Small intestine (tissue), 7 donors: Measurements from ENCODE around the gene ZNF609. TPM values are rescaled to one million over a fixed set of nuclear protein-coding genes. Genes with fewer than 3 reads are reported as not detected.

Source experiments
- DNase-seq, 2 donors: peaks; one replicate each; pipeline versions ENCODE4 v3.0.0 to v3.0.0-alpha.2; 2013
- FAIRE-seq: peaks from 2 replicates; lab custom pipeline; 2012; peaks lifted over from hg19 to GRCh38; lab: Jason Lieb, UNC
- H3K27ac ChIP-seq, 3 donors: one replicate each; pipeline ENCODE4 v1.5.1; 2013; ENCODE audit warnings: low read length in 2 of 3, mild to moderate bottlenecking in 2 of 3, control low read depth in 1 of 3, inconsistent platforms in 1 of 3, low read depth in 1 of 3, moderate library complexity in 1 of 3
- H3K27me3 ChIP-seq, 3 donors: one replicate each; pipeline ENCODE4 v1.6.1; 2013; ENCODE audit warnings: low read length in 3 of 3, inconsistent platforms in 1 of 3; ENCODE audit not compliant: control insufficient read depth in 3 of 3, insufficient read depth in 3 of 3
- H3K36me3 ChIP-seq, 3 donors: one replicate each; pipeline ENCODE4 v1.6.1; 2013; ENCODE audit warnings: low read length in 3 of 3, inconsistent platforms in 1 of 3, low read depth in 1 of 3, mild to moderate bottlenecking in 1 of 3, moderate library complexity in 1 of 3; ENCODE audit not compliant: control insufficient read depth in 3 of 3, insufficient read depth in 2 of 3
- H3K4me1 ChIP-seq, 3 donors: one replicate each; pipeline ENCODE4 v1.6.1; 2013; ENCODE audit warnings: low read length in 2 of 3, inconsistent platforms in 1 of 3, low read depth in 1 of 3, mild to moderate bottlenecking in 1 of 3, moderate library complexity in 1 of 3; ENCODE audit not compliant: control insufficient read depth in 3 of 3, insufficient read depth in 2 of 3
- H3K4me3 ChIP-seq, 3 donors: one replicate each; pipeline ENCODE4 v1.5.1; 2013; ENCODE audit warnings: low read length in 3 of 3, control low read depth in 1 of 3, inconsistent platforms in 1 of 3, low read depth in 1 of 3, mild to moderate bottlenecking in 1 of 3, moderate library complexity in 1 of 3
- H3K9me3 ChIP-seq, 2 donors: one replicate each; pipeline ENCODE4 v1.6.1; 2013; ENCODE audit warnings: low read depth in 1 of 2, low read length in 1 of 2; ENCODE audit not compliant: control insufficient read depth in 2 of 2, insufficient read depth in 1 of 2
- WGBS, 3 donors: extraction: QIAGEN DNeasy Blood & Tissue Kit; methylation state at CpG; one replicate each; pipeline ENCODE4 v1.1.7; 2013; 5-methylcytosine and 5-hydroxymethylcytosine counted together
- polyA plus RNA-seq, 4 donors: library from polyadenylated mRNA; stranded (reverse) in 3 of 4; unstranded in 1 of 4; fragments of 200-250 nt in 3 of 4; fragments of 120-200 nt in 1 of 4; gene quantifications; one replicate each; pipeline versions ENCODE4 v1.2.1 to v1.2.3, GENCODE V29; 2013
- donor health status: healthy with polysubstance abuse.
- donor health status: control.
- donor health status: control.
- donor health status: Bipolar disorder and iron deficiency.
- donor health status: healthy.

The ZNF609 gene
- polyA plus RNA-seq, 4 donors, result 6.8 to 22.5 (median 8.4) TPM

DNA sequence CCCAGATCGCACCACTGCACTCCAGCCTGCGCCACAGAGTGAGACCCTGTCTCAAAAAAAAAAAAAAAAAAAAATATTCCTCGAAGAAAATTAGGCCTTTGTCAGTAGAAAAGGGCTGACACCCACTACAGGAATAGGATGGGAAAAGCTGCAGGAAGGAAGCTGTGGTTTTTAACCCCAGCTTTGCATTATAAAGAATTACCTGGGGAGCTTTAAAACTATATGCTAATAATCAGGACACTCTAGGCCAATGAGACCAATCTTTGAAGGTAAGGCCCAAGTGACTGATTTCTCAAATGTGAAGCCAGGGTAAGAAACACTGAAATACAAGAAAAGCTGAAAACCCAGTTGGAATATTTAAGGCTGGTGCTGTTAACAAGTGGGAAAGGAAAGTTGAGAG, 240.7 kb downstream of the ZNF609 start:
- FAIRE-seq, result no peak
- 62 to 70% (median 64%) methylated on average over 3 of the region's 3 CpGs for WGBS, 3 donors
- peak overlapping the region in 1 of 3 donors; percentile 47 for H3K27ac ChIP-seq
- H3K9me3 ChIP-seq, result no peaks in the 10 kb centered on the region
- H3K4me1 ChIP-seq, result peaks cover 0 to 41% (median 22%) of the 10 kb centered on the region in 3 donors
- H3K4me3 ChIP-seq, result peak overlapping the region in 1 of 3 donors; percentile 66
- no peak for DNase-seq
- no peaks in the 10 kb centered on the region for H3K27me3 ChIP-seq
- H3K36me3 ChIP-seq, result peaks cover 0 to 10% (median 0%) of the 10 kb centered on the region in 3 donors

DNA sequence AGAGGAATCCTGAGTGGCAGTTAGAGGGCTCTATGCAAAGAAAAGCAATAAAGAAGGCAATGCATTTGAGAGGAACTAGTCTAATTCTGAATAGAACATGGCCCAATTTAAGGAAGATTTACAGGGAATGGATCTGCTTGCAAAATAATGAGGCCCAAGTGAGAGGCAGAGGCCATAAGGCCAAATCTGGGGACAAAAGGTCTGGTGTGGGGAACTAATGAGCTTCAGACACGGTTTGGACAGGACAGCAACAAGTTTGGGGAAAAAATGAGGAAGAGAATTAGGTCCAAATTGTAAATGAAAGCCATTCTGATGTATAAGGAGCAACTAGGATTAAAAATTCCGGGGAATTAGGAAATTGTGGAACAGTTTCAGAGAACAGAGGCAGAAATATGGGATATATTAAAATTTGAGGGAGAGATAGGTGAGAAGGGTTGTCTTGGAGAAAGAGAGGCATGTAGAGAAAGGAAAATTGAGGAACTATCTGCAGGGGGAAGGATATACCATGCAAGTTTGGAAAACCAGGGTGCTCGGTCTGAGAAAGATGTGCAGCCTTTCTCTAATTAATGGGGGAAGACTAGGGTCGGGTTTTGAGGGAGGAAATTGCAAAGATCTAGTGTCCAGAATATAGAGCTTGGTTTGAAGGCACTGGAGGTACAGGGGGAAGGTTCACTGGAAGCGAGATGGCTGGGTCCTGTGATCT, 241.3 kb downstream of the ZNF609 start:
- no peak for DNase-seq
- no peak for FAIRE-seq
- peak overlapping the region in 1 of 3 donors; percentile 66 for H3K4me3 ChIP-seq
- H3K36me3 ChIP-seq, result peaks cover 0 to 10% (median 0%) of the 10 kb centered on the region in 3 donors
- no peaks in the 10 kb centered on the region for H3K9me3 ChIP-seq
- H3K4me1 ChIP-seq, result peaks cover 0 to 41% (median 22%) of the 10 kb centered on the region in 3 donors
- WGBS, 3 donors, result 35 to 55% (median 50%) methylated on average over 5 of the region's 5 CpGs
- H3K27me3 ChIP-seq, result no peaks in the 10 kb centered on the region
- H3K27ac ChIP-seq, result peak overlapping the region in 2 of 3 donors; percentile 76 to 86

DNA sequence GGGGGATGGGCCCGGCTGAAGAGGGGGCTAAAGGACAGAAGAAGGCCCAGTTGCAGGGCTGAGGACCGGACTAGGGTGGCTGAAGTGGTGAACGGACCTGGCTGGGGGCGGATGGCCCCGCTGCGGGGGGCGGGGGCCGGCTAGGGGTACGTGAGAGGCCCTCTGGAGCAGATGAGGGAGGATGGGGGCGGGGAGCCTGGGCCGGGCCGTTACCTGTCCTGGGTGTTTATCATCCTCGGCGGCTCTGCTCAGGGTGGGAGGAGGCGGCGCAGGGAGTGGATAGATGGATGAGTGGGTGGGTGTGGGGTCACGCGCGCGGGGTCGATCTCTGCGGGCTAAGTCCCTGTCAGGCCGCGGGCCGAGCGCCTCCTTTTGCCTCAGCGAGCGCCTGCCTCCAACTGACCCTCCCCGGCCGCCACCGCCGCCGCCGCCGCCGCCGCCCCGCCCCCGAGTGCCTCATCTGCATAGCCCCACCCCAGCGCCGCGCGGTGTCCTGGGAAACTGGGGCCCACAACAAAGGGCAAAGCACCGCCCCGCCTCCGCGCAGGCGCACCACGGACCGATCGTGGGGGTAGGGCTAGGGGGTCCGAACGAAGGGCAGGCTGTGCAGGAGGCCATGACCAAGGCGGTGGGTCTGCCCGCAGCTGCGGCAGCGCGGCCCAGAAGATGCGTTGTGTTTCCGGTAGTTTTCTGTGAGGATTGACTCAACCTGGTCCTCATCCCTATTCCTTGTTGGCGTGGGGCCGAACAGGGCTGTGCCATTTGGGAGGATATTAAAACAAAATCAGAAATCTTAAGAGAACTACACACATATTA, 242.6 kb downstream of the ZNF609 start:
- peaks cover 0 to 41% (median 22%) of the 10 kb centered on the region in 3 donors for H3K4me1 ChIP-seq
- peak overlapping the region; percentile 22 to 86 (median 77) for H3K27ac ChIP-seq
- DNase-seq (peak; percentile 93 to 98), FAIRE-seq (no peak)
- no peaks in the 10 kb centered on the region for H3K9me3 ChIP-seq
- no peaks in the 10 kb centered on the region for H3K27me3 ChIP-seq
- H3K4me3 ChIP-seq, result peak overlapping the region; percentile 66 to 97 (median 95)
- WGBS, 3 donors, result 1% methylated on average over 40 to 62 of the region's 62 CpGs
- H3K36me3 ChIP-seq, result peaks cover 0 to 10% (median 0%) of the 10 kb centered on the region in 3 donors

DNA sequence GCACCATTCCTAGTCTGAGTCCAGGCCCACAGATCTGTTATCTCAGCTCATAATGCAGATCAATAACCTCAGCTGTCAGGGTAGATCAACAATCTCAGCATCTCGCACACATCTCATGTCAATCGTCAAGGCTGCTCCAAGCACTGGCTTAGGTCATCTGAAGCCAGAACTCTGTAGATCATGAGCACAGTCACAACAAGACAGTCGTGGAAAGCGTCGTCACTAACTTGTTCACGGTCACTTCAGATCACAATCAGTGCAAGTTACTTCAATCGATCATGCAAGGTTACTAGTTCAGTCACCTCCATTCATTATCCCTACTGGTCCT, 243.2 kb downstream of the ZNF609 start:
- DNase-seq (no peak), FAIRE-seq (no peak)
- Histone ChIP-seq H3K27ac (peak overlapping the region in 2 of 3 donors; percentile 77 to 86), H3K27me3 (no peaks in the 10 kb centered on the region), H3K4me3 (peak overlapping the region; percentile 66 to 97 (median 95)), H3K9me3 (no peaks in the 10 kb centered on the region), H3K36me3 (peaks cover 0 to 10% (median 0%) of the 10 kb centered on the region in 3 donors), H3K4me1 (peaks cover 0 to 40% (median 22%) of the 10 kb centered on the region in 3 donors)
- 26 to 53% (median 47%) methylated on average over 7 of the region's 7 CpGs for WGBS, 3 donors

DNA sequence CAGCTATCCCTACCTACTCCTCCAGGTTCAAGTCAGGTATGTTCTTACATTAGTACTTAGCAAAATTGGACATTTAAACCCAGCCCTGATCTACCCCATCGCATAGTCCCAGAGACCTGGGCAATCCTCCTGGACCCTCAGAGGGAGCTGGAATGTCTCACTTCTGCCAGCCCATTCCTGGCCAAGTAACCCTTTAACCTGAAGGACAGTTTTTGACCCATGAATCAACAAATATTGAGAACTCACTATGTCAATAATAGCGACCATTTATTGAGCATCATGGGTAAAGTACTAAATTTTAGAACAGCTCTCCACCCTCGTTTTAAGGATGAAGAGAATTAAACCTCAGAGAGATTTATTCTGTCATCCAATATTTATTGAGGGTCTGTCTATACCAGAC, 244.6 kb downstream of the ZNF609 start:
- Histone ChIP-seq H3K4me1 (peaks cover 0 to 27% (median 14%) of the 10 kb centered on the region in 3 donors), H3K9me3 (no peaks in the 10 kb centered on the region), H3K36me3 (peaks cover 0 to 6% (median 0%) of the 10 kb centered on the region in 3 donors), H3K27ac (no peak overlapping the region), H3K4me3 (no peak overlapping the region), H3K27me3 (no peaks in the 10 kb centered on the region)
- DNase-seq, result no peak
- FAIRE-seq, result no peak
- 65 to 86% (median 65%) methylated on average over 3 of the region's 3 CpGs for WGBS, 3 donors

DNA sequence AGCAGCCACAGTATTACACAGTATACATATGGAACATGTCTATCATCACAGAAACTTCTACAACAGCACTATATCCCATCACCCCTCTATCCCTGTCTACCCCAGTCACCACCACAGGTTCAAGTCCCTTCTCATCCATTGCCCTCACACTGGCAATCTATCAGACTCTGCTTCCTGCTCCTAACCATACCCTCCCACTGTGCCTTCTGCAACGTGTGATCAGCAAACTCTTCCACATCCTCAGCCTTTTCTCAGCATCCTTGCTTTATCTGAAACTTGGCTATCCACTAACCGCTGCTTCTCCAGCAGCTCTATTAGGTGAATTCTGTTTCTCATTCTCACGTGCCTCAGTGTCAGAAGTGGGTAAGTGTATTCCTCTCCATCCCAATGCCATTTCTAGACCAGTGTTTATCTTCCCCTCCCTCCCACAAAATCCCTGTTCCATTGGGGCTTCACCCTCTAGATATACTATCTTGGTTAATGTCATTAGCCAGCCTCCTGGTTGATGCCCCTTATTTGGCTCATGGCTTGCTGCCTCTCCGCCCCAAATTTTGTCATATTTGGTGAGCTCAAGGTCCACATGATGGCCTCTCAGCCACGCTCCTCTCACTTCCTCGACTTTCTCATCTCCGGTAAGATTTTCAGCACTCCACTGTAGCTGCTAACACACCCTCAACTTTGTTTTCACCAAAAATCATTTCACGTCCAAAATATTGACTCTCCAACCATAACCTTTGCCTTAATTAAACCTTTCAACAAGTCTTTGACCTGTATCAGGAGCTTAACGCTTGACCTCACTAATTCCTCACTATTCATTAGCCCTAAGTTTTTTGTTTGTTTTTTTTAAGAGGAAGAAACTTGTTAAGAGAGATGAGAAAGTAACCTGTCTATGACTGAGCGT, 245.9 kb downstream of the ZNF609 start:
- 73 to 87% (median 80%) methylated on average over 10 of the region's 10 CpGs for WGBS, 3 donors
- DNase-seq, result no peak
- H3K36me3 ChIP-seq, result no peaks in the 10 kb centered on the region
- no peaks in the 10 kb centered on the region for H3K9me3 ChIP-seq
- H3K4me1 ChIP-seq, result peaks cover 0 to 15% (median 7%) of the 10 kb centered on the region in 3 donors
- H3K27me3 ChIP-seq, result no peaks in the 10 kb centered on the region
- FAIRE-seq, result no peak
- H3K27ac ChIP-seq, result no peak overlapping the region
- no peak overlapping the region for H3K4me3 ChIP-seq

DNA sequence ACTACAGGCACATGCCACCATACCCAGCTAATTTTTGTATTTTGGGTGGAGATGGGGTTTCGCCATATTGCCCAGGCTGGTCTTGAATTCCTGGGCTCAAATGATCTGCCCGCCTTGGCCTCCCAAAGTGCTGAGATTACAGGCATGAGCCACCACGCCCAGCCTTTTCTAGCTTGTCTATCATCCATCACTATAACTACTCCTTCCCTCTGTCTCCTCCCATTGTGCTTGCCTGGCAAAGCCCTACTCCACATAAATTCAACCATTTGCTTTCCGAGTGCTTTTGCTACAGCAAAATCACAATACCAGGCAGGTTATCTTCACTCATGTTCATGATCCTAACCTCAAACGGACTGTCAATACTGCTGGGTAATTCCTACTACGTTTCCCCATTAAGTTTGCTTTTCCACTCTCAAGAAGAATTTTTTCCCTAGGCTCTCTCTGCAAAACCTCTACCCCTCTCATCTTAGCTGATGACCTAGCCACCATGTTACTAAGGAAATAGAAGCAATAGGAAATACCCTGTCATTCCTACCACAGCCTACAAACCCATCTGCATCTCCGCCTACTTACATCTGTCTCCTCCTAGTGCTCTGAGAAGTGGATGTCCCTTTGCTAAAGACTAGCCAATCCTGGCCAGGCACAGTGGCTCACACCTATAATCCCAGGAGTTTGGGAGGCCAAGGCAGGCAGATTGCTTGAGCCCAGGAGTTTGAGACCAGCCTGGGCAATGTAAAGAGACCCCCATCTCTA, 250.5 kb downstream of the ZNF609 start:
- no peak for FAIRE-seq
- WGBS, 3 donors, result 89 to 93% (median 90%) methylated on average over 7 of the region's 7 CpGs
- no peaks in the 10 kb centered on the region for H3K9me3 ChIP-seq

More for the DNA sequence above, 250.5 kb downstream of the ZNF609 start:
- H3K4me1 ChIP-seq, result no peaks in the 10 kb centered on the region
- no peak overlapping the region for H3K4me3 ChIP-seq
- H3K27ac ChIP-seq, result no peak overlapping the region
- H3K36me3 ChIP-seq, result no peaks in the 10 kb centered on the region
- no peak for DNase-seq
- no peaks in the 10 kb centered on the region for H3K27me3 ChIP-seq
